ENCODE measurements around the gene GUCA1A. TPM values are rescaled to one million over a fixed set of nuclear protein-coding genes. Genes with fewer than 3 reads are reported as not detected.

GUCA1A gene
- total RNA-seq, 1 experiment from 2014 or later: 17.2 TPM

GRCh38 chr6:42221546-42221945 lies 48.4 kb downstream of the GUCA1A start:
- Histone ChIP-seq H3K23ac (ENCODE audit: insufficient read length, low read depth, low read length) (no peak overlapping the region), H3K79me2 (ENCODE audit: insufficient read depth, low read length) (no peaks in the 10 kb centered on the region), H2BK5ac (ENCODE audit: insufficient read length, low read length) (no peak overlapping the region), H3K23me2 (ENCODE audit: insufficient read length, low read depth, low read length, poor library complexity, severe bottlenecking) (no peaks in the 10 kb centered on the region), H2AK5ac (ENCODE audit: insufficient read length, low read length) (no peak overlapping the region), H3K18ac (ENCODE audit: insufficient read length, low read depth, low read length) (no peak overlapping the region), H2BK15ac (ENCODE audit: low read depth, low read length) (no peak overlapping the region), H3K4ac (ENCODE audit: low read depth, low read length) (no peak overlapping the region), H4K8ac (replicated peaks; ENCODE audit: insufficient read length, low read depth, low read length) (no peak overlapping the region), H3K14ac (ENCODE audit: insufficient read depth, low read length) (no peak overlapping the region), H3K4me1 (ENCODE audit: insufficient read depth, low read length) (no peaks in the 10 kb centered on the region), H2AFZ (ENCODE audit: low read length) (no peak overlapping the region), H3K9me3 (ENCODE audit: control insufficient read depth, low read depth, low read length) (no peaks in the 10 kb centered on the region), H2BK12ac (ENCODE audit: insufficient read length, low read depth, low read length) (no peak overlapping the region), H3K27ac (ENCODE audit: insufficient read length, low read depth, low read length) (no peak overlapping the region), H4K5ac (ENCODE audit: insufficient read length, low read depth, low read length) (no peak overlapping the region), H4K20me1 (ENCODE audit: control insufficient read depth, insufficient read depth, insufficient read length) (no peaks in the 10 kb centered on the region), H2BK20ac (ENCODE audit: low read depth, low read length, poor library complexity, severe bottlenecking) (no peak overlapping the region), H3K56ac (ENCODE audit: insufficient read length, low read depth, low read length) (no peak overlapping the region), H3K4me2 (ENCODE audit: insufficient read depth, insufficient read length, low read length) (no peak overlapping the region), H3K79me1 (ENCODE audit: insufficient read depth, low read depth, low read length, poor library complexity, severe bottlenecking) (no peaks in the 10 kb centered on the region), H3K27me3 (ENCODE audit: insufficient read depth, low read length) (no peaks in the 10 kb centered on the region), H3T11ph (ENCODE audit: low read length) (no peak overlapping the region), H2BK120ac (ENCODE audit: low read depth, low read length, poor library complexity, severe bottlenecking) (no peak overlapping the region), H4K91ac (ENCODE audit: insufficient read length, low read depth, low read length) (no peak overlapping the region), H3K9ac (ENCODE audit: extremely low read depth, insufficient read length, low read length) (no peak overlapping the region)
- H3K4me1 Mint-ChIP-seq: peaks cover 4 to 5% of the 10 kb centered on the region in 2 experiments
- no peak for TF ChIP-seq CTCF (conservative IDR thresholded peaks at IDR 0.05)
- H3K4me3 Mint-ChIP-seq: no peak overlapping the region
- H3K9me3 Mint-ChIP-seq: no peaks in the 10 kb centered on the region
- no peak overlapping the region; a peak in 1 of 7 replicates for H3K27ac Mint-ChIP-seq
- H3K36me3 Mint-ChIP-seq (ENCODE audit: insufficient read depth in 1 of 3, low read depth in 3 of 3): peaks cover 0 to 4% (median 1%) of the 10 kb centered on the region in 3 experiments; a peak in 3 of 7 replicates
- no CpG with 5 or more reads among the region's 4 CpGs for WGBS (ENCODE audit: extremely low coverage, insufficient read length, low lambda C conversion rate)
- H3K27me3 Mint-ChIP-seq (ENCODE audit: low read depth): no peaks in the 10 kb centered on the region; the same call in 1 of the 2 replicates
- no peak for DNase-seq
